GM12875 (cell line): ENCODE data around the gene TMEM123.

Source experiments
- H3K4me3 ChIP-seq: one replicate; pipeline ENCODE4 v1.5.1; 2011; ENCODE audit warnings: low read depth, low read length, control low read depth
- CTCF ChIP-seq: IDR thresholded peaks from 2 replicates; pipeline ENCODE4 v1.5.1; 2011; ENCODE audit warnings: low read depth, mild to moderate bottlenecking, control low read depth, inconsistent platforms, low read length, moderate library complexity, borderline replicate concordance; ENCODE audit not compliant: insufficient read depth

TMEM123 gene

GRCh38 chr11:102395720-102396393 lies 56.7 kb downstream of the TMEM123 start:
- TF ChIP-seq CTCF, result no peak
- H3K4me3 ChIP-seq, result no peak overlapping the region

GRCh38 chr11:102393272-102393730 lies 59.3 kb downstream of the TMEM123 start:
- no peak overlapping the region for H3K4me3 ChIP-seq
- no peak for TF ChIP-seq CTCF

GRCh38 chr11:102391549-102392237 lies 60.9 kb downstream of the TMEM123 start:
- TF ChIP-seq CTCF, result no peak
- no peak overlapping the region for H3K4me3 ChIP-seq

GRCh38 chr11:102390667-102391465 lies 61.7 kb downstream of the TMEM123 start:
- TF ChIP-seq CTCF, result peak; percentile 83; the same call in 1 of the 2 replicates
- no peak overlapping the region for H3K4me3 ChIP-seq

GRCh38 chr11:102389253-102389652 lies 63.3 kb downstream of the TMEM123 start:
- TF ChIP-seq CTCF, result no peak
- H3K4me3 ChIP-seq, result no peak overlapping the region

- no peak overlapping the region for H3K4me3 ChIP-seq
- TF ChIP-seq CTCF, result no peak
Measured at GRCh38 chr11:102387043-102387781, 65.4 kb downstream of the TMEM123 start.
